Gastroesophageal sphincter (tissue), 4 donors: ENCODE data around the gene COG8. TPM values are rescaled to one million over a fixed set of nuclear protein-coding genes. Genes with fewer than 3 reads are reported as not detected.

ENCODE experiments used
- ATAC-seq: fragments of 150-250 bp; one replicate; pipeline ENCODE4 v1.9.1; 2016; ENCODE audit warnings: mild to moderate bottlenecking, moderate library complexity
- H3K27ac ChIP-seq, 4 donors: fragments of 200-600 bp; sonication (generic) in 3 of 4; 1 replicate in 3 of 4; 2 replicates in 1 of 4; pipeline ENCODE4 v1.5.1; 2016 to 2019
- H3K27me3 ChIP-seq: fragments of 200-600 bp; sonication (generic); one replicate; pipeline ENCODE4 v1.5.1; 2019
- H3K36me3 ChIP-seq, 2 donors: fragments of 200-600 bp; sonication (generic); one replicate each; pipeline ENCODE4 v1.5.1; 2019; ENCODE audit warnings: control low read depth in 1 of 2
- H3K4me1 ChIP-seq, 3 donors: fragments of 200-600 bp; sonication (generic); 1 replicate in 2 of 3; 2 replicates in 1 of 3; pipeline ENCODE4 v1.5.1; 2016 to 2019; ENCODE audit warnings: control low read depth in 2 of 3
- H3K4me3 ChIP-seq, 2 donors: fragments of 200-600 bp; sonication (generic); one replicate each; pipeline ENCODE4 v1.5.1; 2019; ENCODE audit warnings: mild to moderate bottlenecking in 1 of 2, moderate library complexity in 1 of 2
- H3K9me3 ChIP-seq, 3 donors: fragments of 200-600 bp; sonication (generic); one replicate each; pipeline ENCODE4 v1.5.1; 2017 to 2019; ENCODE audit warnings: control low read depth in 2 of 3
- CTCF ChIP-seq, 4 experiments: fragments of 200-600 bp in 2 of 4; fragments of 450-650 bp in 2 of 4; sonication (generic) in 1 of 4; IDR thresholded peaks; one replicate each; pipeline ENCODE4 v1.5.1; 2017 to 2019; ENCODE audit warnings: antibody characterized with exemption in 4 of 4, mild to moderate bottlenecking in 2 of 4, moderate library complexity in 2 of 4
- EP300 ChIP-seq: sonication (generic); formaldehyde crosslinking; IDR thresholded peaks from one replicate; pipeline ENCODE4 v1.6.1; 2017; ENCODE audit warnings: antibody characterized with exemption, mild to moderate bottlenecking
- POLR2A ChIP-seq, 2 donors: fragments of 450-650 bp; IDR thresholded peaks; one replicate each; pipeline ENCODE4 v1.6.1; 2017; ENCODE audit warnings: antibody characterized with exemption in 2 of 2, mild to moderate bottlenecking in 2 of 2, moderate library complexity in 1 of 2
- POLR2AphosphoS5 ChIP-seq: sonication (generic); formaldehyde crosslinking; IDR thresholded peaks from one replicate; pipeline ENCODE4 v1.6.1; 2017; ENCODE audit warnings: antibody characterized with exemption
- WGBS, 2 donors: methylation state at CpG; one replicate each; pipeline ENCODE4 v1.1.5; 2018; ENCODE audit warnings: low coverage in 1 of 2; 5-methylcytosine and 5-hydroxymethylcytosine counted together
- total RNA-seq, 4 donors: library from RNA; depleted of rRNA; stranded (reverse); fragments of >200 nt; gene quantifications; one replicate each; pipeline ENCODE4 v1.1.0, GENCODE V29; 2016

Gene COG8
- total RNA-seq, 4 donors from 2014 or later = 33.3 to 48.6 (median 43.5) TPM

DNA sequence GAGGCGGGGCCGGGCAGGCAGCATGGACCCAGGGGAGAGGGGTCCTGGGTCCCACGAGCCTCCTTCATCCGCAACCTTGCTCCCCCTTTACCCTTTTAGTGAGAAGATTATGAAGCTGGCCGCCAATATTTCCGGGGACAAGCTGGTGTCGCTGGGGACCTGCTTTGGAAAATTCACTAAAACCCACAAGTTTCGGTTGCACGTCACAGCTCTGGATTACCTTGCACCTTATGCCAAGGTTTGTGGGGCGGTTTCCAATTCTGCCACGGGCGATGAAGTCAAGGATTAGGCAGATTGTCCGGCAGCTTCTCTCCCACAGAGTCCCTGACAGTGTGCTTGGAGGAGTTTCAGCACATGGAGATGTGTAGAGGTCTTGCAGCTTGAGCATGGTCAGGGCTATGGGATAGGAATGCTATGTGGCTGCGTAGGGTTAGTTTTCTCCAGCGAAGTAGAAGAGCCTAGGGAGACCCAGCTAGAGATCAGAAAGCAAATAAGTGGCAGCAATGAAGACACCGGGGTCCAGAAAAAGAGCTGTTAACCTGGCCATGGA, 806 bp upstream of the COG8 start:
- peaks cover 3 to 31% (median 17%) of the 10 kb centered on the region in 3 donors for H3K4me1 ChIP-seq
- whole genome bisulfite sequencing, 2 donors = 0 to 14% methylated on average over 5 to 8 of the region's 16 CpGs
- peaks cover 0 to 38% of the 10 kb centered on the region in 2 donors for H3K36me3 ChIP-seq
- no peak for ATAC-seq
- TF ChIP-seq POLR2A (IDR thresholded peaks at IDR 0.05) (no peak), EP300 (no peak), CTCF (IDR thresholded peaks at IDR 0.05) (no peak), POLR2AphosphoS5 (no peak)
- peak overlapping the region; percentile 89 to 92 for H3K4me3 ChIP-seq
- H3K27me3 ChIP-seq = no peaks in the 10 kb centered on the region
- peak overlapping the region; percentile 77 to 95 (median 92) for H3K27ac ChIP-seq
- no peaks in the 10 kb centered on the region for H3K9me3 ChIP-seq

DNA sequence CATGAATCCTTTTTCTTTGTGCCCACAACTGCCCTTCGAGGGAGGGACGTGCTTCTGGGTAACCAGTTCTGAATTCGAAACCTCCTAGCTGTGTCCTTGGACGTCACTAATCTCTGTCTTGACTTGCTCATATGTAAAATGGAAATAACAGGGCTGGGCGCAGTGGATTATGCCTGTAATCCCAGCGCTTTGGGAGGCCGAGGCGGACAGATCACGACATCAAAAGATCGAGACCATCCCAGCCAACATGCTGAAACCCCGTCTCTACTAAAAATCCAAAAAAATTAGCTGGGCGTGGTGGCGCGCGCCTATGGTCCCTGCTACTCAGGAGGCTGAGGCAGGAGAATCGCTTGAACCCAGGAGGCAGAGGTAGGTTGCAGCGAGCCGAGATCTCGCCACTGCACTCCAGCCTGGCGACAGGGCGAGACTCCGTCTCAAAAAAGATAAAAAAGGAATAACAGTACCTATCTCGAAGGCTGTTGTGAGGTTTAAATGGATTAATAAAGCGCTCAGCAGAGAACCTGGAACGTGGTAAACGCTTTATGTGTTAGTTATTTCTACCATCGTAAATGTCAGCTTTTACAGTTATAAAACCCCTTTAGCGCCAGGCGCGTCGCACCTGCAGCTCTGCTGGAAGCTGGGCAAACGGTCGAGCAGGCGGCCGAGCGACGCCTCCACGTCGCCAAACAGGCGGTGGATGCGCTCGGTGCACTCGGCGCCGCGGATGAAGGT, 641 bp downstream of the COG8 start:
- no peaks in the 10 kb centered on the region for H3K27me3 ChIP-seq
- H3K36me3 ChIP-seq = peaks cover 0 to 46% of the 10 kb centered on the region in 2 donors
- H3K27ac ChIP-seq = peak overlapping the region; percentile 80 to 95 (median 92)
- H3K4me1 ChIP-seq = peaks cover 3 to 44% (median 17%) of the 10 kb centered on the region in 3 donors
- WGBS, 2 donors = 22 to 30% methylated on average over 20 to 25 of the region's 46 CpGs
- TF ChIP-seq CTCF (IDR thresholded peaks at IDR 0.05) = no peak
- no peak for TF ChIP-seq EP300
- TF ChIP-seq POLR2A (IDR thresholded peaks at IDR 0.05) = no peak
- TF ChIP-seq POLR2AphosphoS5 = no peak
- H3K9me3 ChIP-seq = no peaks in the 10 kb centered on the region
- H3K4me3 ChIP-seq = peak overlapping the region; percentile 89 to 92
- no peak for ATAC-seq

DNA sequence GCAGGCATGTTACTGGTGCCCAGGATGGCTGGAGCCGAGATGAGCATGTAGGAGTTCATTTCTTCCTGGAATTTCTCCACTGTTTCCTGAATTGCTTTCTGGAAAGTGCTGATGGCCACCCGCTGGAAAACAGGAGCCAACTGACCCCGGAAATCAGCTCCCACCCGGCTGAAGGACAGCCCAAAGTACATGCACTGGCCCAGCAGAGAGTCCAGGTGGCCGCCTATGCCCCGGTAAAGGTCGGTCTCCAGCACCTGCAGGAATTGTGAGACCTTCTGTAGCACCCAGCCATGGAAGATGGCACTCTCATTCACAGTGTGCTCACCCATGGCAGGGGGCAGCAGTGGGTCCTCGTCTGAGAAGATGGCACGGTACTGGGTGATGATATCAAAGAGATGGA, 4.7 kb downstream of the COG8 start:
- H3K9me3 ChIP-seq = no peaks in the 10 kb centered on the region
- peaks cover 0 to 59% (median 13%) of the 10 kb centered on the region in 3 donors for H3K4me1 ChIP-seq
- peaks cover 0 to 53% of the 10 kb centered on the region in 2 donors for H3K36me3 ChIP-seq
- 85% methylated on average over 5 of the region's 9 CpGs; no CpG with 5 or more reads in 1 of the 2 donors for WGBS, 2 donors
- ATAC-seq = no peak
- H3K27ac ChIP-seq = no peak overlapping the region
- no peak overlapping the region for H3K4me3 ChIP-seq
- TF ChIP-seq POLR2AphosphoS5 (no peak), CTCF (IDR thresholded peaks at IDR 0.05) (no peak), POLR2A (IDR thresholded peaks at IDR 0.05) (no peak), EP300 (no peak)
- H3K27me3 ChIP-seq = no peaks in the 10 kb centered on the region

GRCh38 chr16:69330286-69331109, 8.9 kb downstream of the COG8 start, which contains the start of gene PDF:
PDF (minus strand) TSS chr16:69330588; CDS start chr16:69330570, 18 bp downstream.
- no peaks in the 10 kb centered on the region for H3K27me3 ChIP-seq
- no CpG with 5 or more reads among the region's 93 CpGs for WGBS, 2 donors
- peak; percentile 99 for ATAC-seq
- peaks cover 0 to 82% (median 9%) of the 10 kb centered on the region in 3 donors for H3K4me1 ChIP-seq
- peaks cover 0 to 68% of the 10 kb centered on the region in 2 donors for H3K36me3 ChIP-seq
- peak within 1 kb of the TSS; percentile 66 to 94 for H3K4me3 ChIP-seq
- H3K9me3 ChIP-seq = no peaks in the 10 kb centered on the region
- peak within 1 kb of the TSS; percentile 57 to 96 (median 92) for H3K27ac ChIP-seq
- TF ChIP-seq POLR2AphosphoS5 (peak; percentile 91), EP300 (no peak), CTCF (IDR thresholded peaks at IDR 0.05) (peak in 1 of 4 experiments; percentile 37), POLR2A (IDR thresholded peaks at IDR 0.05) (peak; percentile 73 to 78)
